Measurements from ENCODE around the gene AMN1. TPM values are rescaled to one million over a fixed set of nuclear protein-coding genes. Genes with fewer than 3 reads are reported as not detected.

The AMN1 gene
- total RNA-seq, 2 experiments from 2014 or later = 12.6 to 20.1 TPM

DNA sequence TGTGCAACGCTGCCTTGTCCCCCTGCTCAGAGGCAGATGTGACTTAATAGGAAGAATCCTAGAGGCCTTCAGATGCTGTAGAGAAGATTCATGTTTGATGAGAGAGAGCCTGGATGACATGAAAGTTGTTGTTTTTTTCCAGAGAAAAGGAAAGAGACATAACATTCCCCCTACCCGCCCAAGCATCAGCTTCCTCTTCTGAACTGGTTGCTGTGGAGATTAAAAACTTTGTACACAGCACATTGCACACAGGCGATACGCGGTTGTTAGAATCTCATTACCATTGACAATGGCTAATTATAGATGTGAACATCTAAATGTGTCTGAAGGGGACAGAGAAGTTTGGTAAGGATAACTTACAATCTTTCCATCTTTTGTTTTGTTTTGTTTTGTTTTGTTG, 82.9 kb downstream of the AMN1 start:
- no peak for DNase-seq (ENCODE audit: low spot score)
- Histone ChIP-seq H3K36me3 (ENCODE audit: insufficient read depth, low read length) (no peaks in the 10 kb centered on the region), H3K9me3 (ENCODE audit: low read length) (no peaks in the 10 kb centered on the region), H4K20me1 (ENCODE audit: insufficient read depth, low read length) (no peaks in the 10 kb centered on the region), H3K27ac (ENCODE audit: low read depth, low read length, poor library complexity, severe bottlenecking) (no peak overlapping the region), H3K4me3 (ENCODE audit: low read depth, low read length, poor library complexity, severe bottlenecking) (no peak overlapping the region), H3K79me2 (ENCODE audit: insufficient read depth, low read depth, low read length) (no peaks in the 10 kb centered on the region), H3K9me2 (ENCODE audit: insufficient read depth, low read length) (no peaks in the 10 kb centered on the region), H2AFZ (ENCODE audit: low read length) (peak overlapping the region; percentile 14; the same call in 1 of the 2 replicates), H3K4me1 (ENCODE audit: insufficient read depth, low read length, poor library complexity, severe bottlenecking) (peaks cover 5% of the 10 kb centered on the region), H3K4me2 (ENCODE audit: low read length) (no peak overlapping the region)
- intact Hi-C loops (cut with micrococcal nuclease; ENCODE audit: unreplicated experiment) = no loop called here
- BruUV-seq (replicated peaks) = no TSS peak
- TF ChIP-seq, protein P1, sequence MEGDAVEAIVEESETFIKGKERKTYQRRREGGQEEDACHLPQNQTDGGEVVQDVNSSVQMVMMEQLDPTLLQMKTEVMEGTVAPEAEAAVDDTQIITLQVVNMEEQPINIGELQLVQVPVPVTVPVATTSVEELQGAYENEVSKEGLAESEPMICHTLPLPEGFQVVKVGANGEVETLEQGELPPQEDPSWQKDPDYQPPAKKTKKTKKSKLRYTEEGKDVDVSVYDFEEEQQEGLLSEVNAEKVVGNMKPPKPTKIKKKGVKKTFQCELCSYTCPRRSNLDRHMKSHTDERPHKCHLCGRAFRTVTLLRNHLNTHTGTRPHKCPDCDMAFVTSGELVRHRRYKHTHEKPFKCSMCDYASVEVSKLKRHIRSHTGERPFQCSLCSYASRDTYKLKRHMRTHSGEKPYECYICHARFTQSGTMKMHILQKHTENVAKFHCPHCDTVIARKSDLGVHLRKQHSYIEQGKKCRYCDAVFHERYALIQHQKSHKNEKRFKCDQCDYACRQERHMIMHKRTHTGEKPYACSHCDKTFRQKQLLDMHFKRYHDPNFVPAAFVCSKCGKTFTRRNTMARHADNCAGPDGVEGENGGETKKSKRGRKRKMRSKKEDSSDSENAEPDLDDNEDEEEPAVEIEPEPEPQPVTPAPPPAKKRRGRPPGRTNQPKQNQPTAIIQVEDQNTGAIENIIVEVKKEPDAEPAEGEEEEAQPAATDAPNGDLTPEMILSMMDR (conservative IDR thresholded peaks at IDR 0.05; ENCODE audit: low read length) = no peak
- no peak for TF ChIP-seq EZH2phosphoT487 (IDR thresholded peaks at IDR 0.05; ENCODE audit: borderline replicate concordance, low read depth, low read length)
- CTCF ChIA-PET (ENCODE audit: unreplicated experiment) = no interaction called here
- POLR2A ChIA-PET = interaction anchor here (0.7 to 1.2 kb wide), 3 partner anchors 10 to 738 kb away, joined by 3 to 7 read pairs (median 4); no protein-coding TSS in a partner anchor

DNA sequence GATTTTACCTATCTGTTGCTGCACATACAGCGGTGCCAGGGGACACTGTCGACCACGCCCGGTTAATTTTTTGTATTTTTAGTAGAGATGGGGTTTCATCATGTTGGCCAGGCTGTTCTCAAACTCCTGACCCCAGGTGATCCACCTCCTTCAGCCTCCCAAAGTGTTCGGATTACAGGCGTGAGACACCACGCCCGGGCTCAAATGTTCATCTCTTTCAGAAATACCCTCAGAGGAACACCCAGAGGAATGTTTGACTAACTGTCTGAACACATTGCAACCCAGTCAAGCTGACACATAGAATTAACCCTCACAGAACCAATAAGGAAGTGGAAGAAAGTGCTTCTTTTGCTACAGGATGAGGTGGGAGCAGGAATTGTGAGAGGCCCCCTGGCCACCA, 84.3 kb downstream of the AMN1 start:
- no peaks in the 10 kb centered on the region for H4K20me1 ChIP-seq (ENCODE audit: insufficient read depth, low read length)
- POLR2A ChIA-PET = interaction anchor here (0.6 to 0.7 kb wide), 2 partner anchors 244 to 338 kb away, joined by 5 read pairs; no protein-coding TSS in a partner anchor

DNA sequence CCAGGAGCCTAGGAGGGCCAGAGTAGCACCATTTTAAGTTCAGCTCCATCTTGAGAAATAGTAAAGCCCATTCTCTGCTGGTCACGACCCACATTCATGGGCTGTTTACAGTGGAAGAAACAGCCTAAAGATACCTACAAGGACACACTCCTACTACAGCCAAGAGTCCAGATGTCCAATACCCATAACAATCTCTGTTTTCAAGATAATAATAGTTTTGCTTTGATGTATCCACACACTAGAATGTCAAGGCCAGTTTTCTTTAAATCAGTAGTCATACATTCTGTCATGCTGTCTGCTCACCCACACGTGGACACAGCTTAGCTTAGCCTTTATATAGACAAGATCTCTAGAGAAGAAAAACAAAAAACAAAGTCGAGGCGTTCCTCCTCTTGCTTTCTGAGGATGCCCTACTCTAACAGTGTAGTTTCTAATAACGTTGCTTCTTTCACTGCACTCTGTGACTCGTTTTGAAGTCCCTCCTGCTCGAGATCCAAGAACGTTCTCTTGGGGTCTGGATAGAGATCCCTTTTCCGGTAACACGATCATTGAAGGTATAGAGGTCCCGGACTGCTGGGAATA, 87.2 kb downstream of the AMN1 start:
- POLR2A ChIA-PET = interaction anchor here (1.3 kb wide), 1 partner anchor 12 kb away, joined by 6 read pairs; no protein-coding TSS in a partner anchor
- CTCF ChIA-PET (ENCODE audit: unreplicated experiment) = no interaction called here
- Histone ChIP-seq H3K4me2 (ENCODE audit: low read length) (no peak overlapping the region), H3K36me3 (ENCODE audit: insufficient read depth, low read length) (no peaks in the 10 kb centered on the region), H3K4me3 (ENCODE audit: low read depth, low read length, poor library complexity, severe bottlenecking) (no peak overlapping the region), H3K27ac (ENCODE audit: low read depth, low read length, poor library complexity, severe bottlenecking) (no peak overlapping the region), H2AFZ (ENCODE audit: low read length) (no peak overlapping the region), H3K79me2 (ENCODE audit: insufficient read depth, low read depth, low read length) (no peaks in the 10 kb centered on the region), H3K4me1 (ENCODE audit: insufficient read depth, low read length, poor library complexity, severe bottlenecking) (peaks cover 18% of the 10 kb centered on the region), H4K20me1 (ENCODE audit: insufficient read depth, low read length) (no peaks in the 10 kb centered on the region), H3K9me3 (ENCODE audit: low read length) (no peaks in the 10 kb centered on the region), H3K9me2 (ENCODE audit: insufficient read depth, low read length) (no peaks in the 10 kb centered on the region)
- BruUV-seq (replicated peaks) = no TSS peak
- TF ChIP-seq, protein P1 (conservative IDR thresholded peaks at IDR 0.05; ENCODE audit: low read length) = no peak
- TF ChIP-seq EZH2phosphoT487 (IDR thresholded peaks at IDR 0.05; ENCODE audit: borderline replicate concordance, low read depth, low read length) = no peak
- no peak for DNase-seq (ENCODE audit: low spot score)
- intact Hi-C loops (cut with micrococcal nuclease; ENCODE audit: unreplicated experiment) = no loop called here

More for the DNA sequence above, 84.3 kb downstream of the AMN1 start:
- H3K4me2 ChIP-seq (ENCODE audit: low read length) = no peak overlapping the region
- no TSS peak for BruUV-seq (replicated peaks)
- H3K4me3 ChIP-seq (ENCODE audit: low read depth, low read length, poor library complexity, severe bottlenecking) = no peak overlapping the region
- TF ChIP-seq, protein P1 (conservative IDR thresholded peaks at IDR 0.05; ENCODE audit: low read length) = no peak
- no peak for TF ChIP-seq EZH2phosphoT487 (IDR thresholded peaks at IDR 0.05; ENCODE audit: borderline replicate concordance, low read depth, low read length)
- no peak for DNase-seq (ENCODE audit: low spot score)
- no peak overlapping the region for H3K27ac ChIP-seq (ENCODE audit: low read depth, low read length, poor library complexity, severe bottlenecking)
- H3K9me2 ChIP-seq (ENCODE audit: insufficient read depth, low read length) = no peaks in the 10 kb centered on the region
- H2AFZ ChIP-seq (ENCODE audit: low read length) = no peak overlapping the region
- intact Hi-C loops (cut with micrococcal nuclease; ENCODE audit: unreplicated experiment) = no loop called here
- H3K79me2 ChIP-seq (ENCODE audit: insufficient read depth, low read depth, low read length) = no peaks in the 10 kb centered on the region
- H3K36me3 ChIP-seq (ENCODE audit: insufficient read depth, low read length) = no peaks in the 10 kb centered on the region
- no peaks in the 10 kb centered on the region for H3K9me3 ChIP-seq (ENCODE audit: low read length)
- CTCF ChIA-PET (ENCODE audit: unreplicated experiment) = no interaction called here
- H3K4me1 ChIP-seq (ENCODE audit: insufficient read depth, low read length, poor library complexity, severe bottlenecking) = peaks cover 5% of the 10 kb centered on the region
